Bone marrow (tissue), 2 donors: ENCODE measurements around the gene CEP57.
"Not testable (repeated sequence)": the region's sequence is repeated elsewhere in the genome, so short reads cannot be mapped to it uniquely, and the experiment has no call there.

Experiments
- DNase-seq, 2 donors: peaks; one replicate each; lab custom pipeline; 2025; lab: John Stamatoyannopoulos, UW

CEP57 gene

GRCh38 chr11:95796501-95796900, 6.2 kb downstream of the CEP57 start:
- DNase-seq, result no peak

- DNase-seq, result no peak
Observed at GRCh38 chr11:95799546-95799945, 9.2 kb downstream of the CEP57 start.

GRCh38 chr11:95800438-95800837, 10.1 kb downstream of the CEP57 start:
- no peak for DNase-seq

GRCh38 chr11:95802806-95803205, 12.5 kb downstream of the CEP57 start:
- no peak for DNase-seq

GRCh38 chr11:95803973-95804372, 13.7 kb downstream of the CEP57 start:
- DNase-seq, result no peak

GRCh38 chr11:95805869-95806268, 15.6 kb downstream of the CEP57 start:
- DNase-seq, result no peak

- not testable (repeated sequence) for DNase-seq
Observed at GRCh38 chr11:95806464-95806863, 16.2 kb downstream of the CEP57 start.

GRCh38 chr11:95811052-95811451, 20.8 kb downstream of the CEP57 start:
- DNase-seq, result not testable (repeated sequence)

GRCh38 chr11:95816037-95816436, 25.7 kb downstream of the CEP57 start:
- DNase-seq, result no peak

- DNase-seq, result no peak
Observed at GRCh38 chr11:95821640-95822039, 31.3 kb downstream of the CEP57 start.

GRCh38 chr11:95827696-95828095, 37.4 kb downstream of the CEP57 start:
- no peak for DNase-seq

- no peak for DNase-seq
Observed at GRCh38 chr11:95829580-95830259, 39.4 kb downstream of the CEP57 start.

GRCh38 chr11:95831198-95831883, 41.0 kb downstream of the CEP57 start:
- DNase-seq, result no peak

GRCh38 chr11:95832763-95833162, 42.5 kb downstream of the CEP57 start:
- DNase-seq, result no peak

- no peak for DNase-seq
Observed at GRCh38 chr11:95833378-95833777, 43.1 kb downstream of the CEP57 start.

GRCh38 chr11:95835351-95835750, 45.1 kb downstream of the CEP57 start:
- no peak for DNase-seq

- DNase-seq, result peak in 1 of 2 donors; percentile 29
Observed at GRCh38 chr11:95835768-95836488, 45.6 kb downstream of the CEP57 start.

- DNase-seq, result no peak
Observed at GRCh38 chr11:95845167-95845566, 54.9 kb downstream of the CEP57 start.

- peak in 1 of 2 donors; percentile 73 for DNase-seq
Observed at GRCh38 chr11:95849087-95849825, 59.0 kb downstream of the CEP57 start.

- DNase-seq, result no peak
Observed at GRCh38 chr11:95850137-95850536, 59.8 kb downstream of the CEP57 start.

GRCh38 chr11:95853138-95853537, 62.8 kb downstream of the CEP57 start:
- DNase-seq, result no peak

GRCh38 chr11:95853862-95854261, 63.6 kb downstream of the CEP57 start:
- DNase-seq, result no peak
